Measurements from ENCODE around the gene AACS.

DNA sequence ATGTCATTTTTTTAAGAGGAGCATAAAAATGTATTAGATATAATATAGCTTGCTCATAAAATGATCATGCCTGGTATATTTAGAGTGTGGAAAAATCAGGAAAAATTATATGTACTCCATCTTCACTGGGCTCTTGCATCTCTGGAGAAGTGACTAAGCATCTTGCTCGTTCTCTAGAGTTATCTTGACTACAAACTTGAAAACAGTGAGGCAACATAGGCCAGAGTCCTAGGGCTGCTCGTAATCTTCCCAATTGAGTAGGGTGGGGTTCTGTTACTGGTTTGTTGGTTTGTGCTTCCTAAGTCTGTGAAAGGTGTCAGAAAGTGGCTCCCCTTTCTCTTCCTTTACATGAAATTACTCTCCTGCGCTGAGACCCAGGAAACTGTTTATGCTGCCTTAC is 46.2 kb downstream of the AACS start:
- TF ChIP-seq, protein P1, sequence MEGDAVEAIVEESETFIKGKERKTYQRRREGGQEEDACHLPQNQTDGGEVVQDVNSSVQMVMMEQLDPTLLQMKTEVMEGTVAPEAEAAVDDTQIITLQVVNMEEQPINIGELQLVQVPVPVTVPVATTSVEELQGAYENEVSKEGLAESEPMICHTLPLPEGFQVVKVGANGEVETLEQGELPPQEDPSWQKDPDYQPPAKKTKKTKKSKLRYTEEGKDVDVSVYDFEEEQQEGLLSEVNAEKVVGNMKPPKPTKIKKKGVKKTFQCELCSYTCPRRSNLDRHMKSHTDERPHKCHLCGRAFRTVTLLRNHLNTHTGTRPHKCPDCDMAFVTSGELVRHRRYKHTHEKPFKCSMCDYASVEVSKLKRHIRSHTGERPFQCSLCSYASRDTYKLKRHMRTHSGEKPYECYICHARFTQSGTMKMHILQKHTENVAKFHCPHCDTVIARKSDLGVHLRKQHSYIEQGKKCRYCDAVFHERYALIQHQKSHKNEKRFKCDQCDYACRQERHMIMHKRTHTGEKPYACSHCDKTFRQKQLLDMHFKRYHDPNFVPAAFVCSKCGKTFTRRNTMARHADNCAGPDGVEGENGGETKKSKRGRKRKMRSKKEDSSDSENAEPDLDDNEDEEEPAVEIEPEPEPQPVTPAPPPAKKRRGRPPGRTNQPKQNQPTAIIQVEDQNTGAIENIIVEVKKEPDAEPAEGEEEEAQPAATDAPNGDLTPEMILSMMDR (IDR thresholded peaks at IDR 0.05), result no peak
- TF ChIP-seq POLR2A (IDR thresholded peaks at IDR 0.05) (no peak), EP300 (IDR thresholded peaks at IDR 0.05) (no peak)

Measured in tibial nerve (tissue), 4 donors.